B cell (primary cell): ENCODE measurements around the gene BATF2. TPM values are rescaled to one million over a fixed set of nuclear protein-coding genes. Genes with fewer than 3 reads are reported as not detected.

Experiments
- ATAC-seq: fragments of 200-7000 bp; cut with Tn5 transposase; one replicate; pipeline ENCODE4 v1.10.0; 2021; ENCODE audit warnings: low read depth, mild to moderate bottlenecking, moderate number of reproducible peaks, moderate library complexity
- CTCF ChIA-PET: fragments of 350-600 bp; sonication (Branson Sonifier 250); formaldehyde crosslinking; loops from one replicate; lab custom pipeline; 2021; ENCODE audit warnings: antibody characterized with exemption, inconsistent platforms; lab: Charles Lee
- POLR2A ChIA-PET: fragments of 350-600 bp; sonication (Branson Sonifier 250); formaldehyde crosslinking; loops from one replicate; lab custom pipeline; 2021; ENCODE audit warnings: antibody characterized with exemption; lab: Charles Lee
- DNase-seq: peaks from one replicate; pipeline ENCODE4 v3.0.0; 2013
- H2AFZ ChIP-seq: 2 replicates; pipeline ENCODE4 v1.6.1; 2012; ENCODE audit warnings: mild to moderate bottlenecking, low read depth, low read length; ENCODE audit not compliant: insufficient read depth, poor library complexity, severe bottlenecking
- H3K27ac ChIP-seq, 2 donors: 1 replicate in 1 of 2; 2 replicates in 1 of 2; pipeline ENCODE4 v1.5.1; 2012 to 2013; ENCODE audit warnings: low read length in 2 of 2, mild to moderate bottlenecking in 2 of 2, moderate library complexity in 1 of 2
- H3K27me3 ChIP-seq, 4 experiments: fragments of 200-600 bp in 1 of 4; sonication (generic) in 1 of 4; replicated peaks in 1 of 4; 1 replicate in 2 of 4; 2 replicates in 2 of 4; pipeline versions ENCODE4 v1.6.1 to v1.7.0; 2013 to 2016; ENCODE audit warnings: low read length in 3 of 4, mild to moderate bottlenecking in 2 of 4, mixed read lengths in 1 of 4, moderate library complexity in 1 of 4; ENCODE audit not compliant: insufficient read depth in 4 of 4, control insufficient read depth in 3 of 4; ENCODE audit errors: control extremely low read depth in 1 of 4
- H3K36me3 ChIP-seq, 2 experiments: replicated peaks in 1 of 2; 1 replicate in 1 of 2; 2 replicates in 1 of 2; pipeline versions ENCODE4 v1.6.1 to v1.7.1; 2013; ENCODE audit warnings: low read length in 1 of 2; ENCODE audit not compliant: insufficient read depth in 2 of 2, control insufficient read depth in 1 of 2; ENCODE audit errors: control extremely low read depth in 1 of 2, extremely low read depth in 1 of 2
- H3K4me1 ChIP-seq, 2 donors: fragments of 200-600 bp in 1 of 2; sonication (generic) in 1 of 2; 1 replicate in 1 of 2; 2 replicates in 1 of 2; pipeline versions ENCODE4 v1.5.1 to v1.6.1; 2013 to 2017; ENCODE audit warnings: low read length in 2 of 2; ENCODE audit not compliant: control insufficient read depth in 2 of 2, insufficient read depth in 2 of 2
- H3K4me2 ChIP-seq: replicated peaks from 2 replicates; pipeline ENCODE3; 2012; ENCODE audit warnings: mild to moderate bottlenecking, low read depth, low read length; ENCODE audit not compliant: poor library complexity, severe bottlenecking
- H3K4me3 ChIP-seq, 5 experiments: fragments of 200-600 bp in 1 of 5; sonication (generic) in 1 of 5; 1 replicate in 3 of 5; 2 replicates in 2 of 5; pipeline versions ENCODE4 v1.5.1 to v1.7.0; 2011 to 2016; ENCODE audit warnings: low read length in 4 of 5, mild to moderate bottlenecking in 4 of 5, low read depth in 2 of 5, control low read depth in 1 of 5, moderate library complexity in 1 of 5; ENCODE audit not compliant: insufficient read depth in 1 of 5; ENCODE audit errors: control extremely low read depth in 1 of 5, extremely low read depth in 1 of 5
- H3K79me2 ChIP-seq: fragments of 200-600 bp; sonication (generic); one replicate; pipeline ENCODE4 v1.6.0; 2016; ENCODE audit warnings: low read length; ENCODE audit not compliant: control insufficient read depth, insufficient read depth
- H3K9ac ChIP-seq: fragments of 200-600 bp; sonication (generic); 2 replicates; pipeline ENCODE4 v1.6.1; 2017; ENCODE audit warnings: mild to moderate bottlenecking, low read length, moderate library complexity
- H3K9me3 ChIP-seq, 3 donors: one replicate each; pipeline versions ENCODE4 v1.6.1 to v1.7.1; 2013; ENCODE audit warnings: low read length in 2 of 3; ENCODE audit not compliant: control insufficient read depth in 2 of 3, insufficient read depth in 1 of 3; ENCODE audit errors: control extremely low read depth in 1 of 3
- H4K20me1 ChIP-seq: 2 replicates; pipeline ENCODE4 v1.6.0; 2012; ENCODE audit warnings: mild to moderate bottlenecking, low read length; ENCODE audit not compliant: insufficient read depth, control insufficient read depth, poor library complexity, severe bottlenecking
- H3K27ac Mint-ChIP-seq: one replicate; pipeline ENCODE4 v1.8.0; 2021; ENCODE audit warnings: mixed read lengths
- H3K27me3 Mint-ChIP-seq: one replicate; pipeline ENCODE4 v1.8.0; 2021; ENCODE audit warnings: mixed read lengths
- H3K4me1 Mint-ChIP-seq: one replicate; pipeline ENCODE4 v1.8.0; 2021; ENCODE audit warnings: mixed read lengths
- H3K4me3 Mint-ChIP-seq: one replicate; pipeline ENCODE4 v1.8.0; 2021; ENCODE audit warnings: mixed read lengths
- H3K9me3 Mint-ChIP-seq: one replicate; pipeline ENCODE4 v1.8.0; 2022; ENCODE audit warnings: mixed read lengths; ENCODE audit not compliant: insufficient read depth
- EZH2 ChIP-seq: IDR thresholded peaks from 2 replicates; pipeline ENCODE4 v1.6.1; 2012; ENCODE audit warnings: borderline replicate concordance, low read depth, mild to moderate bottlenecking, moderate library complexity, low read length; ENCODE audit not compliant: insufficient read depth, poor library complexity, severe bottlenecking
- WGBS: methylation state at CpG from one replicate; pipeline ENCODE4 v1.1.5; 2013; ENCODE audit warnings: missing lambda C conversion rate; ENCODE audit not compliant: insufficient coverage; 5-methylcytosine and 5-hydroxymethylcytosine counted together
- intact Hi-C: fragments of 100-400 bp; cut with micrococcal nuclease; formaldehyde crosslinking; loops from one replicate; pipeline ENCODE4 v1.10.0; 2022
- polyA plus RNA-seq: library from polyadenylated mRNA; depleted of rRNA; stranded (reverse); fragments of >200 nt; gene quantifications from 2 replicates; pipeline ENCODE4 v1.2.3, GENCODE V29; 2012
- total RNA-seq, 2 donors: library from RNA; stranded (reverse); fragments of 120-200 nt in 1 of 2; gene quantifications; 1 replicate in 1 of 2; 2 replicates in 1 of 2; pipeline versions ENCODE4 v1.2.3 to v1.2.4, GENCODE V29; 2013 to 2022
- TF ChIP-seq, protein P1 (sequence below): fragments of 200-600 bp; IDR thresholded peaks from one replicate; pipeline ENCODE4 v1.8.0; 2022; ENCODE audit warnings: antibody characterized with exemption, mild to moderate bottlenecking

The BATF2 gene
- total and polyA plus RNA-seq, 2 donors (not counting 1 experiment from before 2014, with no cell fraction given) = 0.62 to 1.7 TPM

DNA sequence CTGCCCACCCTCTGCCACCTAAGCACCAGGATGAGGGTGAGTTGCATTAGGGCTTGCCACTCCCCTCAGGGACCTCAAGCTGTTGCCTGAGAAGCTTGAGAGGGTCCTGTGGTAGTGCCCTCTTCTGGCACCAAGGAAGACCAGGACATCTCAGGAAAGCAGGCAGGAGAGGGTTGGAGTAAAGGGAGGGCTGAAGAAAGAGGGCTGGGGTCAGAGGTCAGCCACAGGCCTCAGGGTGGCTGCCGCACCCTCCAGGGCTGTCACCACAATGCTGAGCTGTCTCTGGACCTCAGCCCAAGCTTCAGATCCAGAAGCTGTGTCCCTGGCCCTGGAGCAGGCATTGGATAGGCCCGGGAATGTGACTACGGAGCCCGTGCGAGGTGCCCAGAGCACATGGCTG lies 48.3 kb upstream of the BATF2 start:
- Histone ChIP-seq H3K4me3 (no peak overlapping the region), H3K27ac (no peak overlapping the region), H3K9me3 (no peaks in the 10 kb centered on the region), H3K4me1 (peaks cover 23 to 30% of the 10 kb centered on the region in 2 donors), H3K27me3 (no peaks in the 10 kb centered on the region), H3K4me2 (no peak overlapping the region), H3K79me2 (peaks cover 19% of the 10 kb centered on the region), H3K36me3 (peaks cover 0 to 16% of the 10 kb centered on the region in 2 experiments), H3K9ac (no peak overlapping the region), H2AFZ (no peak overlapping the region), H4K20me1 (no peaks in the 10 kb centered on the region)
- TF ChIP-seq, protein P1, sequence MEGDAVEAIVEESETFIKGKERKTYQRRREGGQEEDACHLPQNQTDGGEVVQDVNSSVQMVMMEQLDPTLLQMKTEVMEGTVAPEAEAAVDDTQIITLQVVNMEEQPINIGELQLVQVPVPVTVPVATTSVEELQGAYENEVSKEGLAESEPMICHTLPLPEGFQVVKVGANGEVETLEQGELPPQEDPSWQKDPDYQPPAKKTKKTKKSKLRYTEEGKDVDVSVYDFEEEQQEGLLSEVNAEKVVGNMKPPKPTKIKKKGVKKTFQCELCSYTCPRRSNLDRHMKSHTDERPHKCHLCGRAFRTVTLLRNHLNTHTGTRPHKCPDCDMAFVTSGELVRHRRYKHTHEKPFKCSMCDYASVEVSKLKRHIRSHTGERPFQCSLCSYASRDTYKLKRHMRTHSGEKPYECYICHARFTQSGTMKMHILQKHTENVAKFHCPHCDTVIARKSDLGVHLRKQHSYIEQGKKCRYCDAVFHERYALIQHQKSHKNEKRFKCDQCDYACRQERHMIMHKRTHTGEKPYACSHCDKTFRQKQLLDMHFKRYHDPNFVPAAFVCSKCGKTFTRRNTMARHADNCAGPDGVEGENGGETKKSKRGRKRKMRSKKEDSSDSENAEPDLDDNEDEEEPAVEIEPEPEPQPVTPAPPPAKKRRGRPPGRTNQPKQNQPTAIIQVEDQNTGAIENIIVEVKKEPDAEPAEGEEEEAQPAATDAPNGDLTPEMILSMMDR = no peak
- no peak for TF ChIP-seq EZH2
- ChIA-PET CTCF (interaction anchor here (1.0 kb wide), 1 partner anchor 65 kb away, joined by 3 read pairs; no protein-coding TSS in a partner anchor), POLR2A (no interaction called here)
- WGBS = 93% methylated on average over 5 of the region's 5 CpGs
- intact Hi-C loops = loop anchor here (10.0 kb wide), 1 partner anchor 480 kb away; the partner anchor contains the start of gene SCYL1
- Mint-ChIP-seq H3K9me3 (no peaks in the 10 kb centered on the region), H3K4me1 (peaks cover 32% of the 10 kb centered on the region), H3K27me3 (no peaks in the 10 kb centered on the region), H3K4me3 (no peak overlapping the region), H3K27ac (no peak overlapping the region)
- DNase-seq (no peak), ATAC-seq (no peak)

DNA sequence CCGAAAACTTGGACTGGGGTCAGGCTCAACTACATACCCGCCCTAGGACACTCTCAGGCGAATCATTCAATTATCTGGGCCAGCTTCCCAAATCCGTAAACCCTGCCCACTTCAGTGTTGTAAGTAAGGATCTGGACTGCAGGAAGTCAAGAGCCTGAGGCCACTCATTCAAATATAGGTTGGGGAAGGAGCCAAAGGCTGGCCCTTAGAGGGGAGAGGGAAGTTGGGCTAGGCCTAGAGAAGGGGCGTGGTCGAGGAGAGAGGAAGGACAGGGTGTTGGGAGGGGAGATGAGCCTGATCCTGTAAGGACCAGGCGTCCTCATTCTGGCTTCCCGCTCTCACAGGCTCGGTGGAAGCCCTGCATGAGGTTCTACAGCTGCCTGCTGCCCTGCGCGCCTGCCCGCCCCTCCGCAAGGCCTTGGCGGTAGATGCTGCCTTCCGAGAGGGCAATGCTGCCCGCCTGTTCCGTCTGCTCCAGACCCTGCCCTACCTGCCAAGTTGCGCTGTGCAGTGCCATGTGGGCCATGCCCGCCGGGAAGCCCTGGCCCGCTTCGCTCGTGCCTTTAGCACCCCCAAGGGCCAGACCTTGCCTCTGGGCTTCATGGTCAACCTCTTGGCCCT lies 47.2 kb upstream of the BATF2 start:
- intact Hi-C loops = loop anchor here (5.0 to 10.0 kb wide), 2 partner anchors 88 to 481 kb away; partner anchors contain the start of genes SCYL1 and SYVN1
- Mint-ChIP-seq H3K27me3 (no peaks in the 10 kb centered on the region), H3K27ac (no peak overlapping the region), H3K9me3 (no peaks in the 10 kb centered on the region), H3K4me1 (peaks cover 32% of the 10 kb centered on the region), H3K4me3 (peak overlapping the region; percentile 23)
- ChIA-PET CTCF (no interaction called here), POLR2A (no interaction called here)
- 97% methylated on average over 21 of the region's 23 CpGs for WGBS
- Histone ChIP-seq H3K9me3 (no peaks in the 10 kb centered on the region), H3K4me1 (peaks cover 23 to 30% of the 10 kb centered on the region in 2 donors), H3K4me2 (no peak overlapping the region), H3K4me3 (no peak overlapping the region), H3K27ac (no peak overlapping the region), H3K36me3 (peaks cover 0 to 16% of the 10 kb centered on the region in 2 experiments), H3K27me3 (no peaks in the 10 kb centered on the region), H3K79me2 (peaks cover 19% of the 10 kb centered on the region), H2AFZ (no peak overlapping the region), H4K20me1 (no peaks in the 10 kb centered on the region), H3K9ac (no peak overlapping the region)
- ATAC-seq (no peak), DNase-seq (no peak)
- no peak for TF ChIP-seq EZH2
- TF ChIP-seq, protein P1 = no peak
